Measurements from ENCODE around the gene PGBD5.

Gene PGBD5

DNA sequence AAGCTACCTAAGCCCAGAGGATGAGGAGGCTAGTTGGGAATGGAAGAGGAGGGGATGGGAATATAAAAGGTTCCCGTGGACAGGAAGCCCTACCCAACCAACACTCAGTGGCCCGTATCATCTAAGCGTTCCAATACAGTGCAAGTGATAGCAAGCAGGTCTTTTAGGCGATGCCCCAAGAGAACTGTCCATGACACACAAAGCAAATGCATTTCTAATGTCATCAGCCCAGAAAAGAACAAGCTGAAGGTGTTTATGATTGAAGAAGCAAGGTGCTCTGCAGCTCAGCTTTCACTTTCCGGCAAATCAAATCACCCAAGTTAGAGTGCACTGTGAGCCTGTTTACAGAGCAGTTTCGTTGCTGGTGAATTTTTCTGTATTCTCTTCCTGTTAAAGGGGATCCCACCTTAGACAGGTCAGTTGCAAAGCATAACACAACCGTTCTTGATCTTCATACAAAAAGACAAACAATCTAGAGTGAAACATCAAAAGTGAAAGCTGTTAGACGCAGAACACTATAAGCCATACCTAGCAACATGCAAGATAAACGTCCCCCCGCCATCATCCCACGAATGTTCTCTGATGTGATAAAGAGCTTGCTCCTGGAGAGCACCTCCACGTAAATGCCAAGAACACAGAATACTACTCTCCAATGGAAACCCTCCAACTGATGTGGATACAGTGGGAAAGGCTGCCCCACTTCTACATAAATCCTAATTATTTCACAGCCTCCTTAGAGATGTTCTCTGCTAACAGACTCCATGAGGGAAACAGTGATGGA is 54.0 kb downstream of the PGBD5 start:
- DNase-seq = no peak

- DNase-seq = no peak
Observed at GRCh38 chr1:230370109-230370508, 56.0 kb downstream of the PGBD5 start.

GRCh38 chr1:230368871-230369270 is 57.3 kb downstream of the PGBD5 start:
- no peak for DNase-seq

DNA sequence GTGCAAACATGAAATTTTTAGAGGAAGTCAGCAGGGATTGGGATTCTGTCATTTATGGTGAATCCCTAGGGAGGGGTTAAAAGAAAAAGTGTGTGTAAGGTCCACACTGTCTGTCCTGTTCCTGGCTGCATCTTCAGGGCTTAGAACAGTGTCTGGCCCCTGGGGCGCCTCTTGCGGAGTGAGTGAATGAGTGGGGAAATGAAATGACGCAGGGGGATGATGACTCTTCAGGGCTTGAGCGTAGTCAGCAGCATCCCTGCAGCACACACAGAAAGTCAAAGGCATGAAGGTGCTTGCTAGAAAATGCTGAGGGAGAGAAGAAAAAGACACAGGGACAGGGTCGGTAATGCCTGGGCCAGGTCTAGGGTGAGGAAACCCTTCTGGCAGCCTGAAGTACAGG is 57.8 kb downstream of the PGBD5 start:
- no peak for DNase-seq

DNA sequence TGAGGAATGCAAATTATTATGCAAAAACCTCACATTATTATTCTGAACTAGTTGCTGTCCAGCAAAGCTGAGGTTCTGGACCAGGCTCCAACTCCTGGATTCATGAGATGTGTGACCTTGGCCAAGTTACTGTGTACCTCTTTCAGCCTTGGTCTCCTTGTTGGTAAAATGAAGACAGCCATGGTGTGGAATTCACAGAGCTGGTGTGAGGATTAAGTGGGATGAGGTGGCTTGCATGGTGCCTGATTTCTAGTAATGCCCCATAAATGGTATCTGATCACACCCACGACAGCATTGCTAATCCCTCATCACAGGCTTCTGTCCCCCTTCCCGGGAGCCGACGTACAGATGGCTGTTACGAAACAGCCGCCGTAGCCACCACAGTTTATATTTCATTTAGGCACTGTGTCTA is 59.6 kb downstream of the PGBD5 start:
- no peak for DNase-seq

- DNase-seq = no peak
Observed at GRCh38 chr1:230365723-230366307, 60.3 kb downstream of the PGBD5 start.

DNA sequence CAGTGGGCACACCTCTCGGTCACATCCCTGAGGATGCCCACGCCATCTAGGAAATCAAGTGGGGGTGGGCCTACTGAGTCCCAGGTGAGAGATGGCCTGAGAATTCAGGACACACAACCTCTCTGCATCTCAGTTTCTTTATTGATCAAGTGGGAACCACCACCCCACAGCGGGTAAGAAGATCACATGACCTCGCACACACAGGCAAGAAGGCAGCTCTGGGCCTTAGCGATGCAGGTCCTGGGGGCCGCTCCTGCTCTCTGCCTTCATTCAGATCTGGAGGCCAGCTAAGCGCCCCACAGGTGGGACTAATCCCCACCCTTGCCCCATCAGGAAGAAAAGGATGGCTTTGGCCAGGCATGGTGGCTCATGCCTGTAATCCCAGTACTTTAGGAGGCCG is 63.2 kb downstream of the PGBD5 start:
- DNase-seq = no peak

DNA sequence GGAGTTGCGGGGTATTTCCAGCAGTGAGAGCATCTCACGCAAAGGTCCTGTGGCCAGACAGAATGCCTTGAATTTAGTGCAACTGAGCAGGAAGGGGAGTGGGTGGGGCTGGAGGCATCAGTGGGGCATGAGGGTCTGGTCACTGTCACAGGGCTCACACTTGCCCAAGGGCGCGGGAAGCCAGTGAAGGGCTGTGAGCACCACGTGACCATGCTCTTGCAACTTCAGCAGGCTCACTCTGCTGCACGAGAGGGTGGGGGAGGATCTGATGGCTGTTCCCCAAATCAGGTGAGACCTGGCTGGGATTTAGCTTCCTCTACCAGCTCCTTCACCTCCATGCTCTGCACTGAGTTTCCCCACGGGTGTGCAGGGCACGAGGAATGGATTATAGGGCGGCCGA is 64.2 kb downstream of the PGBD5 start:
- no peak for DNase-seq

DNA sequence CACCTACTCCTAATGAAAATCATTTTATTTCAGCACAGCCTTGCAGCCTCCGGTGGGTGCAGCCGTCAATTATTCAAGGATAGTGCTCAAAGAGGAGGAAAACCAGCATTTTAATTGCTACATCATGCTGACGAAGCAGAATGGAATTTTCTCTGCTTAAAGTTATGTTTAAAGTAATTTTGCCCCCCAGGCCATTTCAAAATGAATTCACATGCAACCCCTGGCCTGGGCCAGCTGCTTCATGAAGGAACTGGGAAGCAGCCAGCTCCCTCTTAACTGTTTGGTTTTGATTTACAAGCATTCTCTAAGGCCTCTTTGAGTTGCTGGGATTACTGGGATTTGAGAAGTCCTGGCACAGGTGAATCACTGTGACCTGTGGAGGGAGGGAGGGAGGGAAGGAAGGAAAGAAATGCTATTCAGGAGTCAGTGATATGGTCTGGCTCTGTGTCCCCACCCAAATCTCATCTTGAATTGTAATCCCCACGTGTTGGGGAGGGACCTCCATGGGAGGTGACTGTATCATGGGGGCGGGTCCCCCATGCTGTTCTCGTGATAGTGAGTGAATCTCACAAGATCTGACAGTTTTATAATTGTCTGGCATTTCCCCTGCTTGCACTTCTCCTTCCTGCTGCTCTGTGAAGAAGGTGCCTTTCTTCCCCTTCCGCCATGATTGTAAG is 66.0 kb downstream of the PGBD5 start:
- DNase-seq = no peak

- DNase-seq = no peak
Observed at GRCh38 chr1:230356869-230357794, 69.0 kb downstream of the PGBD5 start.

GRCh38 chr1:230356190-230356589 is 69.9 kb downstream of the PGBD5 start:
- no peak for DNase-seq

DNA sequence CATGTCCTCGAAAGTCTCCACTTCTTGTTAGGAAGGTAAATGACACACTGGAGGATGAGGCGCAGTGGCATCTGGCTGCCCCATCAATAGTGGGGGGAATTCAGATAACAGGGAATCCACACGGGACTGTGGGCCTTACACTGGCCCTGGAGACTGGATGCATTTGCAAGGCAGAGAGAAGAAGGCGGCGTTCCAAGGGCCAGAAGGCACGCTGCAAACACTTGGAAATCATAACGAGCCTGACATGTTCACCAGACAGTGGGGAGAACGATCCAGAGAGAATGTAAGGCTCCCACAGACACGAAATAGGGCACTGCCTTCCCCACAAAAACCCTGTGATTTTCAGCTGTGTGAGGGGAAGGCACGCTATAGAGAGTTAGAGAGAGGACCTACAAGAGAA is 70.5 kb downstream of the PGBD5 start:
- DNase-seq = no peak

GRCh38 chr1:230355128-230355527 is 71.0 kb downstream of the PGBD5 start:
- no peak for DNase-seq

- no peak for DNase-seq
Observed at GRCh38 chr1:230354005-230354404, 72.1 kb downstream of the PGBD5 start.

DNA sequence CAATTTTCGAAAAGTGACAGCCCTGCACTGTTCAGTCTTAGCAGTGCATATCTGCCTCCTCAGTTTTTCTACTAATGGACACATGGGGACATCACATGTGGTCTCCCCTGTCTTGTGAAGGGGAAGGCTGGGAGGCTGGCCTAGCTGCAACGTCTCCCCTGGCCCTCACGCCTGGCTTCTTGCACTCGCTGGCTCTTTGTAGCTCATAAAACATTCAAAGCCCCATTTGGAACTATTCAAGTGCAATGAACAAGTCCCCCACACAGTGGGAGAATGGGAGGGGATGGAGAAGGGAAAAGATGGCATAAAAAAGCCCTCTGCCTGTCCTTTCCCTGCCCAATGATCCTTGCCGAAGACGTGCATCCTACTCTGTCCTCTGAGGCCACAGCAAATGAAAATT is 73.6 kb downstream of the PGBD5 start:
- no peak for DNase-seq

DNA sequence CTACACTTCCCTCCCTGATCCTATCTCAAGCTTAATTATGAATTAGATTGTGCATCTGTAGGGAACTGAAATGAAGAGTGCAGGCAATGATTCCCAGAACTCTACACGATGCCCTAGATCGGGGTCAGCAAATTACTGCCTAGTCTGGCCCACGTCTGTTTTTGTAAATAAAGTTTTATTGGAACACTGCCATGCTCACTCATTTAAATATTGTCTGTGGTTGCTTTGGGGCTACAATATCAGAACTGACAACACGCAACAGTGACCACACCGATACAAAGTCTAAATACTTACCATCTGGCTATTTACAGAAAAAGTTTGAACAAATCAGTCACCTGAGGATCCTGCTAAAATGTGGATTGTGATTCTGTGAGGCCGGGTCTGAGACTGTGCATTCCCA is 74.1 kb downstream of the PGBD5 start:
- DNase-seq = no peak

- no peak for DNase-seq
Observed at GRCh38 chr1:230351514-230351913, 74.6 kb downstream of the PGBD5 start.

- DNase-seq = no peak
Observed at GRCh38 chr1:230350208-230350921, 75.8 kb downstream of the PGBD5 start.

GRCh38 chr1:230349020-230349393 is 77.1 kb downstream of the PGBD5 start:
- no peak for DNase-seq

GRCh38 chr1:230348386-230349019 is 77.6 kb downstream of the PGBD5 start:
- DNase-seq = no peak

- no peak for DNase-seq
Observed at GRCh38 chr1:230347896-230348295, 78.2 kb downstream of the PGBD5 start.

Data from NK-92 treated with Interleukin-12 subunit alpha and Interleukin-12 subunit beta, amount 100 ng/mL, for 24 hours (cell line).